IPS DF 6.9 (cell line): ENCODE measurements around the gene OGDH.

ENCODE experiments used
- DNase-seq: peaks from one replicate; pipeline ENCODE4 v3.0.0-alpha.2; 2013; ENCODE audit warnings: low read depth, low spot score
- H3K27ac ChIP-seq: one replicate; pipeline ENCODE4 v1.5.1; 2013; ENCODE audit warnings: low read length, control low read depth
- H3K27me3 ChIP-seq: 2 replicates; pipeline ENCODE4 v1.6.1; 2013; ENCODE audit warnings: mild to moderate bottlenecking, low read length; ENCODE audit not compliant: control insufficient read depth, insufficient read depth
- H3K36me3 ChIP-seq: 2 replicates; pipeline ENCODE4 v1.6.1; 2013; ENCODE audit warnings: low read length; ENCODE audit not compliant: control insufficient read depth, insufficient read depth
- H3K4me1 ChIP-seq: 2 replicates; pipeline ENCODE4 v1.6.1; 2013; ENCODE audit warnings: low read length; ENCODE audit not compliant: control insufficient read depth, insufficient read depth
- H3K4me3 ChIP-seq: 2 replicates; pipeline ENCODE4 v1.5.1; 2013; ENCODE audit warnings: mild to moderate bottlenecking, low read length
- H3K9me3 ChIP-seq: 2 replicates; pipeline ENCODE4 v1.6.1; 2013; ENCODE audit warnings: low read length, inconsistent platforms; ENCODE audit not compliant: control insufficient read depth, insufficient read depth
- WGBS: extraction: QIAGEN DNeasy Blood & Tissue Kit; methylation state at CpG from one replicate; pipeline ENCODE4 v1.1.7; 2013; ENCODE audit warnings: mixed read lengths, missing lambda C conversion rate; ENCODE audit not compliant: insufficient read length, insufficient coverage; 5-methylcytosine and 5-hydroxymethylcytosine counted together

OGDH gene

DNA sequence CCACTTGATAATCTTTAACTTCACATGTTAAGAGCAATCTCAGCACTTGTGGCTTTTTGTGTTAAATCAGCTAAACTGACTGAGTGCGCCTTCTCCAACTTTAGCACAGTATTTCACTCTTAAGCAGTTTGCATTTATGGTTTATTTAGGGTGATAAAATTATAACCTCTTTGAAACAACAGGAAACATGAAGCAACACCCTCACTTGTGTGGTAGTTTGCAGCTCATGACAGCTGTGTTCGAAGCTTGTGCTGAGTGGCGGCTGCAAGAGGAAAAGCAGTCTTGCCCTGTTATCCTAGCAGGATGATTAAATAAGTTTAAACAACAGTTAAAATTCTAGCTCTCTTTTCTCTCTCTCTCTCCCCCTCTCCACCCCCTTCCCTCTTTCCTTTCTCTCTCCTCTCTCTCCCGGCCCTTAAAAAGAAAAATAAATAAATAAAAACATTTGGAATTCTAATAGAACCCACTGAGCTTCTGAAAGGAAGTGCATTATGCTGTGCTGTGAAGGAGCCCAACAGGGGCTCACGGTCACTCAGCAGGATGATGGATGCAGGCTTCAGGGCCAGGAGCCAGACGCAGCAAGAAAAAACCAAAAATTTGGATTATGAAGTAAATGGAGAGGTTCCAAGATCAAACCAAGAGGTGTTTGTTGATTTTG, 25.2 kb downstream of the OGDH start:
- Histone ChIP-seq H3K36me3 (peaks cover 1% of the 10 kb centered on the region; the same call in 1 of the 2 replicates), H3K9me3 (no peaks in the 10 kb centered on the region), H3K4me1 (peaks cover 9% of the 10 kb centered on the region), H3K4me3 (no peak overlapping the region), H3K27ac (no peak overlapping the region), H3K27me3 (no peaks in the 10 kb centered on the region)
- DNase-seq: no peak
- no CpG with 5 or more reads among the region's 6 CpGs for WGBS

DNA sequence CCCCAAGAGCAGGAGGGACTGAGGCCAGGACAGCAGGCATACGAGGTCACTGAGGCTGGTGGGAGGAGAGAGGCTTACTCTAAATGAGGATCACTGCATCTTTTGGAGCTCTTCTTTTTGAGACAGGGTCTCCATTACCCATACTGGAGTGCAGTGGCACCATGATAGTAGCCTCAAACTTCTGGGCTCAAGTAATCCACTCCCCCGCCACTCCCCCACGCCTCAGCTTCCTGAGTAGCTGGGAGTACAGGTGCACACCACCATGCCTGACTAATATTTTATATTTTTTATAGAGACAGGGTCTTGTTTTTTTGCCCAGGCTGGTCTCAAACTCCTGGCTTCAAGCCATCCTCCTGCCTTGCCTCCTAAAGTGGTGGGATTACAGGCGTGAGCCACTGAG, 25.8 kb downstream of the OGDH start:
- no peak overlapping the region for H3K27ac ChIP-seq
- no peaks in the 10 kb centered on the region for H3K9me3 ChIP-seq
- no peaks in the 10 kb centered on the region for H3K36me3 ChIP-seq
- no peak overlapping the region for H3K4me3 ChIP-seq
- no peak for DNase-seq
- H3K4me1 ChIP-seq: peaks cover 9% of the 10 kb centered on the region
- no CpG with 5 or more reads among the region's 4 CpGs for WGBS
- H3K27me3 ChIP-seq: no peaks in the 10 kb centered on the region

DNA sequence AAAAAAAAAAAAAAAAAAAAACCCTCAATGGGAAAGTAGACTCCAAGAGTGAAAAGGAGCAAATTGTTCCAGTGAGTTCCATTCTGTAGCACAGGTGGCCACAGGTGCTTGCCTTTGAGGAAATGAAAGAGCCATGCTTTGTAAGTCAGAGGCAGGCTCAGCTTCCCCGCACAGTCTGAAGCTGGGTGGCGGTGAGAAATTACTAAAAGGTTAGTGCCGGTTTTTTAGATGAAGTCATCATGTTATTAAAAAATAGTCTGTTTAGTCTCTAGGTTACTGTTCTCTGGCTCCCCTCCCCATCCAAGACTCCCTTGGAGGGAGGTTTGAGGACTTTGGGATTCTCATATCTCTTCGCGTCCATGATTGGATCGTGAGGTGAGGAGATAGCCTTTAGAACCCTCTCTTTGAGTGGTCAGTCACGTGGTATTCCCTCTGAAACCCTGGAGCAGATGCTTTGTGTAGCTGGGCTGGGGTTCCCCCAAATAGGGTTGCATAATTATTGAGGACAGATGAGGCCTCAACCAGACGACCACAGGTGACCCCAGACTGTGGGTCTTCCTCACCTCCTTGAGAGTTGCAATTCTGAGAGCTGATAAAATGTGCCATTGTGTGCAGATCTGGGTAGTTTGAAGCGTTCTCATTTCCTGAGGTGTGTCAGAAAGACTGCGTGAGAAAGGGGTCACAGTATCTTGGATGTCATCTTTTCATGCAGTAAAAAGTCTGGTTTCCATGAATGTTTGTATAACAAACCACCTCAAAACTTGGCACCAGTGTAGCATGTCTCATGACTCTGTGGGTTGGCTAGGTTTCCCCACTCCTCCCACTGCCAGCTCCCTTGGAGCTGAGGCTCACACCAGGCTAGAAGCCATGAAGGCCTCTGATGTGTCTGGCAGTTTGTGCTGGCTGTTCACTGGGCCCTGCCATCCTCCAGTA, 27.1 kb downstream of the OGDH start:
- no peaks in the 10 kb centered on the region for H3K9me3 ChIP-seq
- no peak for DNase-seq
- no peaks in the 10 kb centered on the region for H3K36me3 ChIP-seq
- H3K27ac ChIP-seq: no peak overlapping the region
- no peaks in the 10 kb centered on the region for H3K27me3 ChIP-seq
- no CpG with 5 or more reads among the region's 10 CpGs for WGBS
- no peak overlapping the region for H3K4me3 ChIP-seq
- peaks cover 9% of the 10 kb centered on the region for H3K4me1 ChIP-seq

DNA sequence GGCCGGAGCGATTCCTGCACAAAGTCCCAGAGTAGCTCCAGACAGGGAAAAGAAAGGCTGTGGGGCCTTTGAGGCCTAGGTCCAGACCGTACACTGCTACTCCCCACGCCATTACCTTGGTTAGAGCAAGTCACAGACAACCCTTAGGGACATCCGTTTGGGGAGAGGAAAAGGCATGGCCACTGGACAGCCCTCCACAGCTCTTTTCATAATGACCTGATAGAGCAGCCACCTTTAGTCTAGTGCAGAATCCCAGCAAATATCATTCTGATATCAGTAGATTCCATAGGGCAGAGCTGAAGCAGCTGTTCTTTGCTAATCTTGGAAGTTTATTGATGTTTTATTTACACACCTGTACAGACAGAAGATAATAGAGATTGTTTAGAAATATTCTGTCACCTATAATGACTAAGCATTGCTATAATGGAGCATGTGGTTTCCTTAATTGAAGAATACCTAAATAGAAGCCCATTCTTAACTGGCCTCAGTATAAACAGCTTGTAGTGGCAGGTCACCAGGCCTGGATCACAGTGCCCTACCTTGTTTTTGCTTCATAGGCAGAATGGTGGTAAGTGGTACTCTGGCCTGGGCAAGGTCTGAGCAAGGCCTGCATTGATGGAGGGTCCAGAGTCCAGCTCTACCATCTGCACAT, 27.9 kb downstream of the OGDH start:
- H3K27me3 ChIP-seq: no peaks in the 10 kb centered on the region
- no peaks in the 10 kb centered on the region for H3K9me3 ChIP-seq
- no peaks in the 10 kb centered on the region for H3K36me3 ChIP-seq
- H3K4me3 ChIP-seq: no peak overlapping the region
- H3K27ac ChIP-seq: no peak overlapping the region
- WGBS: no CpG with 5 or more reads among the region's 5 CpGs
- H3K4me1 ChIP-seq: peaks cover 16% of the 10 kb centered on the region
- DNase-seq: no peak

DNA sequence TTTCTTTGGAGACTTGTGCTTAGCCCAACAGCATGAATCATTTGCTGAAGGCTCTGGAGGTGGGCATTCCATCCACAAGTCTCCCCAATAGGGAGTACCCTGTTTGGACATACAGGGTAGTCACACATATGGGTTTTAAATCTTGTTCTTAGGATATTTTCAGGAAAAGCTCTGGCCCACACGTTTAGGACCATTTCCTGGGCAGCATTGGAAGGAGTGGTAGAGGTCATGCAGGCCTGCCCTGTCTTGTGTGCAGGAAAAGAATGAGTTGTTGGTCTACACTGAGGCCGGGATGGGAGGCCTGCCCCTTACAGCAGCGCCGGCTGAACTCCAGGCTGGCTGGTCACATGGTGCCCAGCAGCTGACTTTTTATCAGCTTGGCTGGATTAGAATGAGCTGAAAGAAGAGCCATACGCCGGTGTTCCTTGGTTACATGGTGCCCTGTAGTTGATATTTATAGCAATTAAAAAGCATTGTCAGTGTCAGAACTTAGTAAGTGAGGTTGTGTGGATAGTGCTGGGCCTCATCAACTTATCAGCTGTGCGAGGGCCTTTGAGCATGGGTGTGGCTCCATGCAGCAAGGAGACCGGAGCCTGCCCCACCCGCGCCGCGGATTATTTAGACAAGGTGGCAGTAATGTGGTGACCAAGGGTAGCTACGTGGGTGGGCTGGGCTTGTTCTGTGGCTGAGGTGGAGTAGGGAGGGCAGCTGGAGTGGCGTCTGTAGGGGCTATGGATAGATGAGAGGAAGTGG, 28.6 kb downstream of the OGDH start:
- no CpG with 5 or more reads among the region's 14 CpGs for WGBS
- no peak overlapping the region for H3K27ac ChIP-seq

DNA sequence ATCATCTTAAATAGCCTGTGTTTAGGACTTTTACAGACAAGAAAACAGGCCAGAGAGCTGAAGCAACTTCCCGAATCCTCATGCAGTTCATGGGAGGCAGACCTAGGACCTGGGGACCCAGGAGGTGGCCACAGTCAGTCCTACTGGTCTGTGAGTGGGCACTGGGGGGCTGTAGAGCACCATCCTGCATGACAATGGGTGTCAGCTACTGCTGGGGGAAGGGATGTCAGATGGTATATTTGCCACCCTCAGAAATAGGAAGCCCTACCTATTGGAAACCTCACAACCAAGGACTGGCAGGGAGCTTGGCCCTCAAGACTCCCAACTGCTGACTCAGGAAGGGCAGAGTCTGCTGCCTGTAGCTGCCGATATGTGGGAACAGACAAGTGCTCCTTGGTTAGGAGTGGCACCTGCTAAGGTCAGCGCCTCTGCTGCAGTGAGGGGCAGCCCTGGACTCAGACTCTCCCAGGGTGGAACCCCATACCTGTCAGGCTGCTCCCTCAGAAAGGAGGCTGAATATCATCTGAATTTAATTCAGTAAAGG, 29.7 kb downstream of the OGDH start:
- Histone ChIP-seq H3K27me3 (no peaks in the 10 kb centered on the region), H3K4me3 (no peak overlapping the region), H3K36me3 (no peaks in the 10 kb centered on the region), H3K9me3 (no peaks in the 10 kb centered on the region), H3K27ac (no peak overlapping the region), H3K4me1 (peaks cover 17% of the 10 kb centered on the region)
- WGBS: no CpG with 5 or more reads among the region's 3 CpGs
- no peak for DNase-seq

More for the DNA sequence above, 28.6 kb downstream of the OGDH start:
- no peak for DNase-seq
- Histone ChIP-seq H3K4me1 (peaks cover 19% of the 10 kb centered on the region), H3K36me3 (no peaks in the 10 kb centered on the region), H3K27me3 (no peaks in the 10 kb centered on the region), H3K4me3 (no peak overlapping the region), H3K9me3 (no peaks in the 10 kb centered on the region)

DNA sequence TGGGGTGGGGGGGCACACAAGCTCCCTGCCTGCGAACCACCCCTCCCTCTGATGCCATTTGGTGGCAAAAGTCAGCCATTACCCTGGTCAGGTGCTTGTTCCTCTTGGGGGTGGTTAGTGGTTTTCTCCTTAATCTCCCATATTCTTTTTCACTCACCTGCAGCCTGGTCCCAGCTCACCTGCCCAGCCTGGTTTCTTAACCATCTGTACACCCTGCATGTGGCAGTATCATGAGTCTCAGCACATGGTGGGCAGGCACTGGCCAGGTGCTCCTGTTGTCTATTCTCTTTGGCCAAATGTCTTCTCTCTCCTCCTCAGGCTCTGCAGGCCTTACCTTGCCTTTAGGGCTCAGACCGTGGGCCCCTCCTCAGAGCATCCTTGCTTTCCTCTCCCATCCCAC, 30.5 kb downstream of the OGDH start:
- Histone ChIP-seq H3K4me3 (no peak overlapping the region), H3K4me1 (peaks cover 16% of the 10 kb centered on the region), H3K27me3 (no peaks in the 10 kb centered on the region), H3K27ac (no peak overlapping the region), H3K36me3 (no peaks in the 10 kb centered on the region), H3K9me3 (no peaks in the 10 kb centered on the region)
- DNase-seq: no peak
- WGBS: no CpG with 5 or more reads among the region's 2 CpGs

DNA sequence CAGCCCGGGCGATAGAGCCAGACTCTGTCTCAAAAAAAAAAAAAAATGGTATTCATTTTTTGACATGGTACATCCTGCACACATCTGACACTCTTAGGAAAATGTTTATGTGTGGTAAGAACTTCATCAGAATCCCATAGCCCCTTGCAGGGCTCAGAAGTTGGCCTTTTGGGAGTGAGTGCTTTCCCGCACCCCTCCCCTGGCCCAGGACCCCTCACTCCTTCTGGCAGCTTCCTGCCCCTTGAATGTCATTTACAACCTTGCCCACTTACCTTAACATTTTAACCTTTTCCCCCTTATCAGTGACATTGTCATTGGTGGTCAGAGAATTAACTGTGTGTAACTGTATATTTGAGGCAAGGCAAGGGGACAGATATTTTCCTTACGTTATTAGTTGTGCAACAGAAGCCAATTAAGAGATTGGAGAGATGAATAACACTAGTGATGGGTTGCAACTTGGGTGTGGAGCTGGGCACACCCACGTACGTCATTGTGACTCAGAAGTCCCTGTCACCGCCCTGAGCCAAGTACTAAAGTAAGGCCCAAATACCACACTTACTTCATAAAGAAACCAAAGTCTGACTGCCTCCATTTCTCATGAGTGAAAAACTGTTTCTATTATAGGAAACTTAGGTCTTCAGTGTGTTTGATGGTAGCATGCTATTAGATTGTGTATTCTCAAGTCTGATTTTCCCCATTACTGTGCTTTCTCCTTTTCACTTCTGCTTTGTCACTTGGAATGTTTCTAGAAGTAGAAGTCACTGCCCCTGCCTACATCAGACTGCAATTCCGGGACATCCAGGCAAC, 31.6 kb downstream of the OGDH start:
- Histone ChIP-seq H3K27me3 (no peaks in the 10 kb centered on the region), H3K27ac (no peak overlapping the region), H3K4me3 (no peak overlapping the region), H3K36me3 (no peaks in the 10 kb centered on the region), H3K4me1 (peaks cover 15% of the 10 kb centered on the region), H3K9me3 (no peaks in the 10 kb centered on the region)
- DNase-seq: no peak
- WGBS: no CpG with 5 or more reads among the region's 8 CpGs

DNA sequence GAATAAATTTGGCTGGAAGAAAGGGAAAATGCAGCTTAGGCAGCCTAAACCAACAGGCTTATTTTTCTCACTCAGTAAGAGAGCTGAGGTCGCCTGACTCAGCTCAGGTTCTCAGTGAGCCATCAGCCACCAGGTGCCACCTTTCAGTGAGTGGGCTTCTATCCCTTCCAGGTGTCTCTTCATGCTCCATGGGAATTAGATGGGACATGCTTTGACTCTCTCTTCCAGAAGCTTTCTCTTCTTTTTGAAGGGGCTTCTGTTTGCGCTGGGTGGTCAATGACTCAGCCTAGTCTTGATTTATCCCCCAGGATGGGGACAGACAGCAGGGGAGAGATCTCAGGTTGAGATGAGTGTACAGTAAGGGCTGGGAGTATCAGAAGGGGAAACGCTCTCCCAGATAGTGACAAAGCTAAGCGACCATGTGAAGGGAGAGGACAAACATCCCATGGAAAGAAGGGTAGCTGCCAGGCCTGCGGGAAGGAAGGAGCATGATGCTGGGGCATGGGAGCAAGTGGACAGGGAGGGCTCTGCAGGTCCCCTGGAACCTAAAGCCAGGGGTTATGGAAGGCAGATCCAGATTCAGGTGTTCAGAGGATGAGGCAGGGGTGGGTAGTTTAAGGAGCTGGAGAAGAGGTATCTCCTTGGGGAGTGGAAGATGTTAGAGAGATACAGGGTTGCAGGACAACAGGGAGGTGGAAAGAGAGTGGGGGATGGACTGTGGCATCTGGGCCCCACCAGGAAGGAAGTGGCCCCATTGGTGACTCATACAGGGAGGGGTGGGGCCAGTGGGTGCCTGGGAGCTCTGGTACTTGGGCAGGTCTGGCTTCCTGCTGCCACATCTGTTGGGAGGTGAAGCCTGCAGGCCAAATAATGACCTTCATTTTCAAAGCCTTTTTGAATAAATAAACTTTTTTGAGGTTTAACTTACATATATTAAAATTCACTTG, 32.5 kb downstream of the OGDH start:
- WGBS: no CpG with 5 or more reads among the region's 5 CpGs
- Histone ChIP-seq H3K27ac (no peak overlapping the region), H3K9me3 (no peaks in the 10 kb centered on the region), H3K4me1 (peaks cover 15% of the 10 kb centered on the region), H3K36me3 (no peaks in the 10 kb centered on the region), H3K4me3 (no peak overlapping the region), H3K27me3 (no peaks in the 10 kb centered on the region)
- DNase-seq: no peak
